Measurements from ENCODE around the gene GPATCH3.

GPATCH3 gene

GRCh38 chr1:26900815-26901511 is 696 bp upstream of the GPATCH3 start:
- peak overlapping the region; percentile 90 for H3K4me3 ChIP-seq (ENCODE audit: low read length)
- no peak for DNase-seq (ENCODE audit: low read depth)
- TF ChIP-seq, protein P1, sequence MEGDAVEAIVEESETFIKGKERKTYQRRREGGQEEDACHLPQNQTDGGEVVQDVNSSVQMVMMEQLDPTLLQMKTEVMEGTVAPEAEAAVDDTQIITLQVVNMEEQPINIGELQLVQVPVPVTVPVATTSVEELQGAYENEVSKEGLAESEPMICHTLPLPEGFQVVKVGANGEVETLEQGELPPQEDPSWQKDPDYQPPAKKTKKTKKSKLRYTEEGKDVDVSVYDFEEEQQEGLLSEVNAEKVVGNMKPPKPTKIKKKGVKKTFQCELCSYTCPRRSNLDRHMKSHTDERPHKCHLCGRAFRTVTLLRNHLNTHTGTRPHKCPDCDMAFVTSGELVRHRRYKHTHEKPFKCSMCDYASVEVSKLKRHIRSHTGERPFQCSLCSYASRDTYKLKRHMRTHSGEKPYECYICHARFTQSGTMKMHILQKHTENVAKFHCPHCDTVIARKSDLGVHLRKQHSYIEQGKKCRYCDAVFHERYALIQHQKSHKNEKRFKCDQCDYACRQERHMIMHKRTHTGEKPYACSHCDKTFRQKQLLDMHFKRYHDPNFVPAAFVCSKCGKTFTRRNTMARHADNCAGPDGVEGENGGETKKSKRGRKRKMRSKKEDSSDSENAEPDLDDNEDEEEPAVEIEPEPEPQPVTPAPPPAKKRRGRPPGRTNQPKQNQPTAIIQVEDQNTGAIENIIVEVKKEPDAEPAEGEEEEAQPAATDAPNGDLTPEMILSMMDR (conservative IDR thresholded peaks at IDR 0.05; ENCODE audit: low read depth, low read length), result no peak

DNA sequence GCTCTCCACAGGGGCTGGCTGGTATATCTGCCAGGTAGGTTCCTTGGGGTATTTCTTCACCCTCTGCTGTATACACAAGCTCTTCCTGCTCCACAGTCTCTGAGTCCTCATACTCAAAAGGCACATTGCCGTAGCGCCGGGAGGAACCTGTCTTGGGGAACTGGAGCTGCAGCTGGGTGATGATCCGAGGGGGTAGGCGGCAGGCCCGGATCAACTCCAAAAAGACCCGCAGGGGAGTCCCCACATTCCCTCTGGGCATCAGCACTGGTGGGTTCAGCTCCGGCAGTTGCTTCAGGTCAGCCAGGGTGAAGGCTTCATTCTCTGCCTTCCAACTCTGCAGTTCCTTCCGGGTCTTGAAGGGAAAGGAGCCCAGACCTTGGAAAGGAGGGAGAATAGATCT is 2.9 kb downstream of the GPATCH3 start:
- no peak for DNase-seq (ENCODE audit: low read depth)
- TF ChIP-seq, protein P1 (conservative IDR thresholded peaks at IDR 0.05; ENCODE audit: low read depth, low read length), result no peak
- H3K4me3 ChIP-seq (ENCODE audit: low read length), result no peak overlapping the region

DNA sequence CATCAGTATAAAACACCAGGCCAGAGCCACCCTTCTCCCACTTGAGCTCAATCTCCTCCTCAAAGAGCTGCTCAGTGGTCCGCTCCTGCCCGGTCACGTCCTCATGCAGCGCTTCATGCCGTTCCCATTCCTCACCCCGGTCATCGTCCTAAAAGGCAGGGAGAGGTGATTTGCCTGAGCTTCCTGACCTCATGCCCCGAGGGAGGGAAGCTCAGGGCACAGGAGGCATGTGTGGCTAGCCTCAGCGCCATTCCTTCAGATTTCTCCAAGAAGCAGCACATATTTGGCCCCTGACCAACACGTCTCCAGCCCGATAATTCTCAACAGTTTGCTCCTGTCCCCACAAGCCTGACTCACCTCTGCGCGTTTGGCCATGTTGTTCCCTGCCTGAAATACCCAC is 6.0 kb downstream of the GPATCH3 start:
- TF ChIP-seq, protein P1 (conservative IDR thresholded peaks at IDR 0.05; ENCODE audit: low read depth, low read length), result no peak
- no peak overlapping the region for H3K4me3 ChIP-seq (ENCODE audit: low read length)
- DNase-seq (ENCODE audit: low read depth), result no peak

DNA sequence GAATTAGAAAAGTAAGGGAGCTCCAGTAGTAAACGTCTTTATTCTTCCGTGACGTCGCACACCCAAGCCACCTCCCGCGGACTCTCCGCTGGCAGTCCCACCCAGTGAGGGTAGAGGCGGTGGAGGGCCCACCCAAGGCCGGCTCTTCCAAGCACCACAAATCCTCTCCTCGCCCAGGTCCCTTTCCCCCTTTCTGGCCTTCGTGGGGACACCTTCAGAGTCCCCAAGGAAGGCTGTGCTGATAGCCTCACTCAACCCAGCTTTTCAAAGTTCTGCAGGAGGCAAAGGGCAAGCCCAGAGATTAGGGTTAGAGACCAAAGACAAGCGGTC is 9.8 kb downstream of the GPATCH3 start:
- no peak for DNase-seq (ENCODE audit: low read depth)
- TF ChIP-seq, protein P1 (conservative IDR thresholded peaks at IDR 0.05; ENCODE audit: low read depth, low read length), result no peak
- H3K4me3 ChIP-seq (ENCODE audit: low read length), result peak overlapping the region; percentile 86

GRCh38 chr1:26889551-26890466 is 10.5 kb downstream of the GPATCH3 start, which contains the start of gene GPN2:
Gene GPN2 (minus strand): TSS chr1:26890283. CDS start chr1:26890096, 187 bp downstream.
- TF ChIP-seq, protein P1 (conservative IDR thresholded peaks at IDR 0.05; ENCODE audit: low read depth, low read length), result no peak
- H3K4me3 ChIP-seq (ENCODE audit: low read length), result peak within 1 kb of the TSS; percentile 86
- no peak for DNase-seq (ENCODE audit: low read depth)

DNA sequence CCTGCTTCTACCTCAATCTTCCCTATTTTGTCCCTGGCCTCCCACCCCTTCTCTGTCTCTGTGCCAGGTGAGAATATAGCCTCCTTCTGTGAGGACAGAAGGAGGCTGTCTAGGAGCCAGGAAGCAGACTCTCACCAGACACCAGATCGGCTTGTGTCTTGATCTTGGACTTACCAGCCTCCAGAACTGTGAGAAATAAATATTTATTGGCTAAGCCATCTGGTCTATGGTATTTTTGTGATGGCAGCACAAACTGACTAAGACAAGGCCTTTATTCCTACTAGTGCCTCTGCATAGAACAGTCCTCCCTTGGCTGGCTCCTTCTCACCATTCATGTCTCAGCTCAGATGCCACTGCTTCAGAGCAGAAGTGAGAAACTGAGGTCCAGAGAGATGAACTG is 12.0 kb downstream of the GPATCH3 start:
- TF ChIP-seq, protein P1 (conservative IDR thresholded peaks at IDR 0.05; ENCODE audit: low read depth, low read length), result no peak
- no peak for DNase-seq (ENCODE audit: low read depth)
- no peak overlapping the region for H3K4me3 ChIP-seq (ENCODE audit: low read length)
